CD1c-positive myeloid dendritic cell (primary cell): ENCODE data around the gene CATSPERD.

ENCODE experiments used
- DNase-seq: peaks from one replicate; pipeline ENCODE4 v3.0.0-alpha.2; 2016; ENCODE audit errors: extremely low spot score

CATSPERD gene

DNA sequence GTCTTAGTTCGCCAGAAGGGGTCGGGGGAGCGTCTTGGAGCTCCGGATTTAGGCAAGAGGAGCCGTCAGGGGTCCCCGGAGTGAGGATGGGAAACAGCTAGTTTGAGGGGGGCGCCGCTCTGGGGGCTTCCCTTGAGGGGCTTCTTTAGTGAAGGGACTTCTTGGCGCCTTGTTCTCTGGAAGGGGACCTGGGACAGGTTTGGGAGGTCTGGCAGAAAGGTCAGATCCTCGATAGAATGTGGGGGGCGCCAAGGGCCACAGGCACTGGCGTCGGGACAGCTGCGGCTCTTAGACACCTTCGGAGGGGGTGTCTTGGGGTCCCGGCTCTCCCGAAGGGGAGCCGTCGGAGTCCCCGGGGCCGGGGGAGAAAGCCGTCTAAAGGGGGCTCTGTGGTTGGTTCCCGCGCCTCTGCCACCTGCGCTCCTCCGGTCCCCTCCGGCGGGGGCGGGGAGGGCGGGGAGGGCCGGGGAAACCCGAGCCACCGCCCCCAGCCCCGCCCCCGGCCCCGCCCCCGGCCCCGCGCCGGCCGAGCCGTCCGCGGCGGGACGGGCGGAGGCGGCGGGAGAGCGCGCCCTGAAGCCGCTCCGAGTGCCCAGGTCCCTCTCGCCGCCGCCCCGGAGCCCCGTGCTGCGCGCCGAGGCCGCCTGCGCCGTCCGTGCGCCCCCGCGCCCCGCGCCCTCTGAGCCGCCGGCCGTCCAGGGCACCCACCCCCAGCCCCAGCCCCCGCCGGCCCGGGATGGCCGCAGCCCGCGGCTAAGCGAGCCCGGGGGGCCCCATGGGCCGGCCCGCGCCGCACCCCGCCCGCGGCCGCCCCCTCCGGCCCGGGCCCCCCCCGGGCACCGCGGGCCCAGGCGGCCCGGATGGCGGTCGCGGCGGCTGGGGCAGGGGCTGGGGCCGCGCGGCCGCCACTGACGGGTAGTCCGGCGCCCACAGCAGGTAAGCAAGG is 84.4 kb downstream of the CATSPERD start, which contains the start of gene NRTN:
TSS of gene NRTN (plus strand) at position 552 of the 946 bp plus-strand sequence. CDS start 19,099 bp downstream, outside the sequence.
- no peak for DNase-seq

- peak; percentile 45 for DNase-seq
Measured at GRCh38 chr19:5805462-5806132, 85.2 kb downstream of the CATSPERD start.

DNA sequence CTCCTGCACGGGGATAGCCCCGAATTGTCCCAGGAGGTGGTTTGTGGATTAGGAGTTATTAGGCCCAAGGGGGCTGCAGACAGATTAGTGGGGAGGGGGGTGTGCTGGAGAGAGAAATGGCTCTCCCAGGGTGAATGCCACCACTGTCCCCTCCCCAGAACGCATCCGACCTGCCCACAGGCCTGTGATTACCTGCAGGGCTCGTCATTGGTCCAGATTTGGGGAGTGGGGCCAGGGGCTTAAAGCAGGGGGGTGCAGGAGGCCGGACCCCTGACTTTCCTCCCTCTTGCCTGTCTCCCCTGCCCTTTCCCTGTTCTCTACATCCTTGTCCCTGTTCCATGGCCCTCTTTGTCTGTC is 85.7 kb downstream of the CATSPERD start:
- DNase-seq, result no peak

DNA sequence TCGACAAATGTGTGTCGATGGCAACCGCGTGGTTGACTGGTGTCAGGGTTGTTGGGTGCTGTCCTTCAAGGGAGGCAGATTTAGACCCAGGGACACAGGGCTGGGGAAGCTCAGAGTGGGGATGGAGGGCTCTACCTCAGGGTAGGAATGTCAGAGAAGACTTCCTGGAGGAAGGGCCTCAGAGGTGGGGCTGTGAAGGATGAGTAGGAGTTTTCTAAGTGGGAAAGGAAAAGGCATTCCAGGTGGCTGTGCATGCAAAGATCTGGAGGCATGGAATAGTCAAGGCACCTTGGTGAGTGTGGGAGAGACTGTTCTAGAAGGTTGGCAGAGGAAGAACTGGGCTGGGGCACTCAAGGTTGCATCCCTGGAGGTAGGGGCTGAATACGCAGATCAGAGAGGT is 86.5 kb downstream of the CATSPERD start:
- no peak for DNase-seq

- DNase-seq, result no peak
Measured at GRCh38 chr19:5808120-5808816, 87.8 kb downstream of the CATSPERD start.

DNA sequence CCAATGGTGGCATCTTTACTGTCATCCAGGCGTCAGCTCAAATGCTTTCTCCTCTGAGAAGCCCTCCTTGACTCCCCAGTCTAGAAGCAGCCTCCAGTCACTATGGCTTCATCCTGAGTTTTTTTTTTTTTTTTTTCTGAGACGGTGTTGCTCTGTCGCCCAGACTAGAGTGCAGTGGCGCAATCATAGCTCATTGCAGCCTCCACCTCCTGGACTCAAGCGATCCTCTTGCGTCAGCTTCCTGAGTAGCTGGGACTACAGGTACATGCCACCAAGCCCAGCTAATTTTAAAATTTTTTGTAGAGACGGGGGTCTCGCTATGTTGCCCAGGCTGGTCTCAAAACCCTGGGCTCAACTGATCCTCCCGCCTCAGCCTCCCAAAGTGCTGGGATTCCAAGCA is 88.6 kb downstream of the CATSPERD start:
- DNase-seq, result no peak

DNA sequence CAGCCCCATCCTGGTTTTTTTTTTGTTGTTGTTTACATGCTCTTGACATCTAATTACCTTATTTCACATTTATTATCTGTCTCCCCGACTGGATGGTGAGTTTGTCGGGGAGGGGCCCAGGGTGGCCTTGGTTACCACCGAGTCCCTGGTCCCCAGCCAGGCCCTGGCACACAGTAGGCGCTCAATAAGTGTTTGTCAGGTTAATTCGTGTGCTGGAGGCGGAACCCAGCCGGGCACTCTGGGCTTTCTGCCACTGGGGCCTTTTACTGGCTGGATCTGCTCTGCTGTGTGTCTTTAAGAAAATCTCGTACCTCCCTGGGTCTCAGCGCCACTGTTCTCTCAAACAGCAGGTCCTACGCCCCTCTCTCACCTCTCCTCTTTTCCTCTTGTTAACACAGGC is 89.0 kb downstream of the CATSPERD start:
- DNase-seq, result no peak

DNA sequence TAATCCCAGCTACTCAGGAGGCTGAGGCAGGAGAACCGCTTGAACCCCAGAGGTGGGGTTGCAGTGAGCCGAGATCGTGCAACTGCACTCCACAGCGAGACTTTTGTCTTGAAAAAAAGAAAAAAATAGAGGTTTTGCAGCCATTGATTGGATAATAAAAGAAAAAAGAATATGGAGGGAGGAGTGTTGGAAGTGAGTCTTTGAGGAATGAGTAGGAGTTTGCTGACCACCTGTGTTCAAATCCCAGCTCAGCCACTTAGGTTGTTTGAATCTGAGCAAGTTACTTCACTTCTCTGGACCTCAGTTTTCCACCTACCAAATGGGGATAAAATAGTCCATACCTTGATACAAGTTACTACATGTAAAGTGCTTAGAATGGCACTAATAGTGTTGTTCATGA is 90.7 kb downstream of the CATSPERD start:
- no peak for DNase-seq

- DNase-seq, result no peak
Measured at GRCh38 chr19:5814123-5814851, 93.8 kb downstream of the CATSPERD start.

DNA sequence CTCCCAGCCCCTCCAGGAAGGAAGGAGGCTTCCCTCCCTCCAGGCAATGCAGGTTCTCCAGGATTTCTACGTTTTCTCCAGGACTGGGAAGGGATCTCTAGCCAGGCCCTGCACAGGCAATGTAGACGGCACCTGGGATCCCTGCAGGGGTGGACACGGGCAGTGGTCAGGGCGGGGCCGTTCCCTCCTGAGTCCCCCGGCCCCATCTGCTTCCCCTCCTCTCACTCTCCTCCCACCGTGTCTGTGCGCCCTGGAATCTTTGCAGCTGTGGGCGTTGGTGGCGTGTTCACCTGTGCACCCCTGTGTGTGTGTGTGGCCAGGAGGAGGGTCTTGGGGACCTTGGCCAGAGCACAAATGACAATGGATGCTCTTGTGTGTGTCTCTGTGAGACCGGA is 94.4 kb downstream of the CATSPERD start:
- no peak for DNase-seq

GRCh38 chr19:5817218-5817617 is 96.8 kb downstream of the CATSPERD start:
- no peak for DNase-seq

- no peak for DNase-seq
Measured at GRCh38 chr19:5818594-5818993, 98.2 kb downstream of the CATSPERD start.

GRCh38 chr19:5820785-5821184 is 100.3 kb downstream of the CATSPERD start:
- no peak for DNase-seq

DNA sequence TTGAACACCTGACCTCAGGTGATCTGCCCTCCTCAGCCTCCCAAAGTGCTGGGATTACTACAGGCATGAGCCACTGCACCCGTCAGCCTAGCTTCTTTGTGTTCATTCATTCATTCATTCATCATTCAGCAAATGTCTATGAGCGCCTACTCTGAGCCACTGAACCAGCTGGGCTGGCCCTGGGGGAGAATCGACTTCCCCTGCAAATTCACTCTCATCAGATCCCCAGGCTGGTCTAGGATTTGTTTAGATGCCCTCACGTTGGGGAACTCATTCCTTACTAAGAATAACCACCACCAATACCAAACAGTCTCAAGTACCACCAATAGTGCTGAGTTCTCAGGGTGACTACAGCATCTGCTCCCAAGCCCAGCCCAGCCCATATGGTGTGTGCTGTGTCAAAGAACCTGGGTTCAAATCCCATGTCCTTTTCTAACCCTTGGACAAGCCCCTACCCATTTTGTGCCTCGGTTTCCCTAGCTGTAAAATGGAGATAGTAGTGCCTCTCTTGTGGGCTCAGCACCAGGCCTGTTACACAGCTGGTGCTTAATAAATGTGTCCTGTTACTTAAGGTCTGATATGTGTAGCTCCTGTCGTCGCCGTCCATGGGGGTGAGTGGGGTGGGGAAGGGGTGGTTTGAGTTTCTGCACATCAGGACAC is 101.2 kb downstream of the CATSPERD start:
- DNase-seq, result no peak

DNA sequence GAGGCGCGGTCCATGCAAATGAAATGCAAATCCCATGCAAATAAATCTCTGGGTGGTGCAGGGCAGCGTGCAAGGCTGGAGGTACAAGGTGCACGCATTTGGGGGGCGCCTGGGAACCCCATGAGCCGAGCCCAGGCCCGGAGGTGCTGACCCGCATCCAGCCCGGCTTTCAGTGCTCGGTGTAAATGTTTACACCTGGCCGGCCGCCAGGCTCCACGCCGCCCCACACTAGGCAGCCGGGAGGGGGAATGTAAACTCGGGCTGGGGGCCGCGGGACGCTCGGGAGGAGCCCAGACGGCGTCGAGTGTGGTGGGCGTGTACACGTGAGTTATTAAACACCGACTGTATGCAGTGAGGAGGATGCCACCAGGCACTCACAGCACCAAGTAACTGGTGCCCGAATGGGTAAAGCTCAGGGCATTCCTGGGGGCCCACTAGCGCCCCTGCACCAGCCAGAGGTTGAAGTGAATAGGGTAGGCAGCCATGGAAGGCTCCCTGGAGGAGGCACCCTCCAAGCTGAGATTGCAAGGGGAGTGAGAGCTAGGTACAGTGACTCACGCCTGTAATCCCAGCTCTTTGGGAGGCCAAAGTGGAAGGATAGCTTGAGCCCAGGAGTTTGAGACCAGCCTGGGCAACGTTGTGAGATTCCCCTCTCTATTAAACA is 101.9 kb downstream of the CATSPERD start:
- no peak for DNase-seq

GRCh38 chr19:5823579-5824281 is 103.3 kb downstream of the CATSPERD start:
- DNase-seq, result no peak

- no peak for DNase-seq
Measured at GRCh38 chr19:5824751-5825150, 104.3 kb downstream of the CATSPERD start.

DNA sequence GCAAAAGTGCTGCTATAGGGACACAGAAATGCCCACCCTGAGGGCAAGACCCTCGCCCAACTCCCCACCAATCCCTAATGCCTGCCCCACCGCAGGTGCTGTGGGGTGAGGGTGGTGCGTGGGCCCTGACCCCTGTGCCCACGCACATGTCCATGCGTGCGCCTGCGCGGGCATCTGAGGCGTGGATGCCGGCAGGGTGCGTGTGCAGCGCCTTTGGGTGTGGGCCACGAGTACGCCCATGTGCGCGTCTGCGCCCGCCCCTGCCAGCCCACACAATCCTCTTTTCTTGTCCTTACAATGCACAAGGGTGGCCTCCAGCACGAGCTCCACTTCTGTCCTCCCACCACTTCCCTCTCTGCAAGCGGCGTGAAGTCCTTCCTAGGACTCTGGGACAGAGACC is 104.7 kb downstream of the CATSPERD start:
- peak; percentile 38 for DNase-seq

GRCh38 chr19:5826531-5827341 is 106.3 kb downstream of the CATSPERD start:
- DNase-seq, result peak; percentile 60
